Measurements from ENCODE around the gene CACNG7.

The CACNG7 gene

GRCh38 chr19:53951436-53951835, 42.4 kb downstream of the CACNG7 start:
- no peak overlapping the region for H2AFZ ChIP-seq (ENCODE audit: low read depth, low read length)
- DNase-seq (no peak), ATAC-seq (ENCODE audit: insufficient read depth, low read depth) (no peak)
- H3K9me3 ChIP-seq (ENCODE audit: insufficient read depth, low read length, severe bottlenecking): no peaks in the 10 kb centered on the region
- H3K27me3 ChIP-seq (ENCODE audit: insufficient read depth, low read length, poor library complexity): no peaks in the 10 kb centered on the region
- no peak overlapping the region for H3K4me3 ChIP-seq (ENCODE audit: low read depth in 1 of 2, low read length in 2 of 2)
- H3K4me2 ChIP-seq (ENCODE audit: insufficient read depth, low read length): no peak overlapping the region
- no peaks in the 10 kb centered on the region for H3K4me1 ChIP-seq (ENCODE audit: insufficient read depth, low read length)
- no peak overlapping the region for H3K27ac ChIP-seq (ENCODE audit: low read length)
- no peaks in the 10 kb centered on the region for H3K79me2 ChIP-seq (ENCODE audit: insufficient read depth, low read length)
- no peak overlapping the region for H3K9ac ChIP-seq (ENCODE audit: low read depth, low read length)
- no peak for TF ChIP-seq CTCF (IDR thresholded peaks at IDR 0.05; ENCODE audit: borderline replicate concordance, extremely low read depth, low read length, poor library complexity, severe bottlenecking)
- no peak for TF ChIP-seq EZH2 (IDR thresholded peaks at IDR 0.05; ENCODE audit: borderline replicate concordance, low read depth, low read length, severe bottlenecking)
- H3K36me3 ChIP-seq (ENCODE audit: insufficient read depth, low read length): no peaks in the 10 kb centered on the region
- H4K20me1 ChIP-seq (ENCODE audit: insufficient read depth, low read length): no peaks in the 10 kb centered on the region

GRCh38 chr19:53951947-53952346, 42.9 kb downstream of the CACNG7 start:
- TF ChIP-seq CTCF (IDR thresholded peaks at IDR 0.05; ENCODE audit: borderline replicate concordance, extremely low read depth, low read length, poor library complexity, severe bottlenecking) (no peak), EZH2 (IDR thresholded peaks at IDR 0.05; ENCODE audit: borderline replicate concordance, low read depth, low read length, severe bottlenecking) (no peak)
- H3K4me2 ChIP-seq (ENCODE audit: insufficient read depth, low read length): no peak overlapping the region
- H3K4me3 ChIP-seq (ENCODE audit: low read depth in 1 of 2, low read length in 2 of 2): no peak overlapping the region
- ATAC-seq (ENCODE audit: insufficient read depth, low read depth): no peak
- no peaks in the 10 kb centered on the region for H3K79me2 ChIP-seq (ENCODE audit: insufficient read depth, low read length)
- no peak for DNase-seq
- no peaks in the 10 kb centered on the region for H4K20me1 ChIP-seq (ENCODE audit: insufficient read depth, low read length)
- no peaks in the 10 kb centered on the region for H3K27me3 ChIP-seq (ENCODE audit: insufficient read depth, low read length, poor library complexity)
- no peaks in the 10 kb centered on the region for H3K9me3 ChIP-seq (ENCODE audit: insufficient read depth, low read length, severe bottlenecking)
- no peaks in the 10 kb centered on the region for H3K4me1 ChIP-seq (ENCODE audit: insufficient read depth, low read length)
- H3K36me3 ChIP-seq (ENCODE audit: insufficient read depth, low read length): no peaks in the 10 kb centered on the region
- no peak overlapping the region for H2AFZ ChIP-seq (ENCODE audit: low read depth, low read length)
- H3K9ac ChIP-seq (ENCODE audit: low read depth, low read length): no peak overlapping the region
- no peak overlapping the region for H3K27ac ChIP-seq (ENCODE audit: low read length)

- Histone ChIP-seq H3K4me3 (ENCODE audit: low read depth in 1 of 2, low read length in 2 of 2) (no peak overlapping the region), H2AFZ (ENCODE audit: low read depth, low read length) (no peak overlapping the region), H3K9ac (ENCODE audit: low read depth, low read length) (no peak overlapping the region), H3K36me3 (ENCODE audit: insufficient read depth, low read length) (no peaks in the 10 kb centered on the region), H3K9me3 (ENCODE audit: insufficient read depth, low read length, severe bottlenecking) (no peaks in the 10 kb centered on the region), H3K27me3 (ENCODE audit: insufficient read depth, low read length, poor library complexity) (no peaks in the 10 kb centered on the region), H3K79me2 (ENCODE audit: insufficient read depth, low read length) (no peaks in the 10 kb centered on the region), H3K4me2 (ENCODE audit: insufficient read depth, low read length) (no peak overlapping the region), H4K20me1 (ENCODE audit: insufficient read depth, low read length) (no peaks in the 10 kb centered on the region), H3K4me1 (ENCODE audit: insufficient read depth, low read length) (no peaks in the 10 kb centered on the region), H3K27ac (ENCODE audit: low read length) (no peak overlapping the region)
- TF ChIP-seq EZH2 (IDR thresholded peaks at IDR 0.05; ENCODE audit: borderline replicate concordance, low read depth, low read length, severe bottlenecking) (no peak), CTCF (IDR thresholded peaks at IDR 0.05; ENCODE audit: borderline replicate concordance, extremely low read depth, low read length, poor library complexity, severe bottlenecking) (no peak)
- no peak for DNase-seq
- ATAC-seq (ENCODE audit: insufficient read depth, low read depth): no peak
Observed at GRCh38 chr19:53953383-53953782, 44.3 kb downstream of the CACNG7 start.
